SH-SY5Y (cell line): ENCODE measurements around the gene IL18BP.

Experiments
- GATA2 ChIP-seq: IDR thresholded peaks from 2 replicates; pipeline ENCODE4 v1.6.1; 2011; ENCODE audit warnings: mild to moderate bottlenecking, low read depth, low read length
- GATA3 ChIP-seq: IDR thresholded peaks from 2 replicates; pipeline ENCODE4 v1.6.1; 2011; ENCODE audit warnings: low read depth, mild to moderate bottlenecking, low read length, moderate library complexity

IL18BP gene

GRCh38 chr11:72001834-72002591 is 3.3 kb downstream of the IL18BP start:
- TF ChIP-seq GATA3 (no peak), GATA2 (no peak)

- TF ChIP-seq GATA2 (no peak), GATA3 (no peak)
Observed at GRCh38 chr11:72002841-72003775, 4.4 kb downstream of the IL18BP start.

DNA sequence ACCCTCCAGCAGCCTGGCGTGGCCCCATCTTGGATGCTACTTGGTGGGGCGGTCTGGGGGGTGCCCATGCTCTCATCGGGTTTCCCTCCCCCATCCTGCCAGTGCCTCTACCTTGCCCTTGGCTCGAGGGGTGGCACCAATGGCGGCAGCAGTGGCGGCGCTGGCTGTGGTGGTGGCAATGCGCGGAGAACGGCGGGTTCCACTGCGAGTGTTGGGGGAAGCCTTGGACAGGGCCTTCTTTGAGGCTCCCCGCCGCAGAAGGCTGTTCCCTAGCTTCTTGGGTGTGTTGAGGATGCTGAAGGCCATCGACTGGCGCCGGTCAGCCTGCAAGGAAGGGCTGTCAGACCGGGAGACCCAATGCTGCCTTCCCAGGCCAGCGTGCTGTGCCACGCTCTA is 5.1 kb downstream of the IL18BP start:
- no peak for TF ChIP-seq GATA2
- TF ChIP-seq GATA3: no peak

GRCh38 chr11:72004515-72005346 is 6.0 kb downstream of the IL18BP start:
- TF ChIP-seq GATA3 (no peak), GATA2 (no peak)

DNA sequence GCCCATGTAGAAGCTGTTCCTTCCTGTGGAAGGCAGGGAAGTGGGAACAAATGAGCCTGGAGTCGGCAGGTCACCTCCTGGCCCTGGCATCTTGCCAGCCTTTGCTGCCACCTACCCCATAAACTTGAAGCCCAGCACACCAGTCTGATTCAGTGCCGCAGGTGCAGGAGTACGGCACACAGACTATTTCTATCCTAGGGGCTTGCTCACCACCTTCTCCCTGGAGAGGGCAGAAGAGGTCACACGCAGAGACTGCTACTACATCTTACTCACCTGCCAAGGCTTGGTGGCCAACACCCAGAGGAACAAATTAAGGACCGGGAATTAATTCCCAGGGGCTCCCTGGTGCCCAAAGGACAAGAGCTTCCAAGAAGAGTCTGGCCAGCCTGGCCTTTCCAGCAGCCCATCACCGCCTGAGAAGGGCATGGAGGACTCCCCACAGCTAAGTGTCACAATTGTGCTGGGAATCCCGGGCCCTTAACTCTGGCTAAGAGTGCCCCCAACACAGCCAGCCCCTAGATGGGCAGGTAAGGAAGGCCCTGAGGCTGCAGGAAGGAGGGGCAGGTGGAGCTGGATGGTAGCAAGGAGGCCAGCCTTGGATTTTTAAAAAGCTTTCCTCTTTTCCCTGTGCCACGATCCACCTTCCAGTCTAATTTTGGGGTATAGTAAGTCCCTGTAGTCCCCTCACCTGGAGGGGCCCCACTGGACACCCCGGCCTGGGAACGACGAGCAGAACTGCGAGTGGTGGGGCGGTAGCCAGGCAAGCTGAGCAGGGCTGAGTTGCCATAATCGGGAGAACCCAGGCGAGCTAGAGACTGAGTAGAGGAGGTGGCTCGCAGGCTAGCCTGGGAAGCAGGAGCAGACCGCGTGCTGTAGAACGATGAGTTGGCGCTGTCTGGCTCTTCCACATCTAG is 6.9 kb downstream of the IL18BP start:
- TF ChIP-seq GATA3 (no peak), GATA2 (no peak)

GRCh38 chr11:72006309-72007088 is 7.8 kb downstream of the IL18BP start:
- no peak for TF ChIP-seq GATA2

GRCh38 chr11:72007089-72007476 is 8.4 kb downstream of the IL18BP start:
- TF ChIP-seq GATA2 (no peak), GATA3 (no peak)

DNA sequence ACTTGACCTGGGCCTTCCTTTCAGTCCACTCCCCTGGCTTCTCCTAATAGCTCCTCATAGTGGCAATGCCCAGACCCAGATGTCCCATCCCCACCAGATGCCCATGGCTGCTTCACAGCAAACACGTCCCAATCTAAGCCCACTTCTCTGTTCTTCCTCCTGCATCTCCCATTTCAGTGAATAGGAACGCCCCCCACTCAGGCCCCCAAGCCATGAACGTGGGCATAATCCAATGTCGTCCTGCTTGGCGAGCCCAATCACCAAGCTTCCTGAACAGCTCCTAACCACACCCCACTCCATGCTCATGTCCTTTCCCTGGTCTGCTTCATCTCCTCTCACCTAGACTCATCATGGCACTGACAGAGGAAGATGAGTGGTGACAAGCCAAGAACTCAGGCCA is 8.9 kb downstream of the IL18BP start:
- TF ChIP-seq GATA2: no peak

DNA sequence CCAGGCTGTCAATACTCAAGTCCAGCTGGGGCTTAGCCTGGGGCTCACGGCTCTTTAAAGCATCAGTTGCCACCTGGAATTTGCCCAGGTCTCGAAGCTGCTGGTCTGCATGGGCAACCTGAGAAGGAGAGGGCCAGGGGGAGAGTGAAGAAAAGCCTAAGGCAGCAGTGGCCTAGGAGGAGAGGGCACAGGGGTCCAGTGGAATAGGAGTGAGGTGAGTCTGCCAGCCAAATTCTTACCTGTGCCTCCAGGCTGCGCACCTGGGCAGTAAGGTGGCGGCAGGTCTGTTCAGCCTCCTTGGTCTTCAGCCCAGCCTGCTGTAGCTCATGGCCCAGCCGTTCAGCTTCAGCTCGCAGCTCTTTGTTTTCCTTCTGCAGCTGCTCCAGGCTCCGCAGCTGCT is 10.0 kb downstream of the IL18BP start:
- TF ChIP-seq GATA3 (no peak), GATA2 (no peak)

GRCh38 chr11:72009156-72009555 is 10.4 kb downstream of the IL18BP start:
- no peak for TF ChIP-seq GATA2
- TF ChIP-seq GATA3: no peak

DNA sequence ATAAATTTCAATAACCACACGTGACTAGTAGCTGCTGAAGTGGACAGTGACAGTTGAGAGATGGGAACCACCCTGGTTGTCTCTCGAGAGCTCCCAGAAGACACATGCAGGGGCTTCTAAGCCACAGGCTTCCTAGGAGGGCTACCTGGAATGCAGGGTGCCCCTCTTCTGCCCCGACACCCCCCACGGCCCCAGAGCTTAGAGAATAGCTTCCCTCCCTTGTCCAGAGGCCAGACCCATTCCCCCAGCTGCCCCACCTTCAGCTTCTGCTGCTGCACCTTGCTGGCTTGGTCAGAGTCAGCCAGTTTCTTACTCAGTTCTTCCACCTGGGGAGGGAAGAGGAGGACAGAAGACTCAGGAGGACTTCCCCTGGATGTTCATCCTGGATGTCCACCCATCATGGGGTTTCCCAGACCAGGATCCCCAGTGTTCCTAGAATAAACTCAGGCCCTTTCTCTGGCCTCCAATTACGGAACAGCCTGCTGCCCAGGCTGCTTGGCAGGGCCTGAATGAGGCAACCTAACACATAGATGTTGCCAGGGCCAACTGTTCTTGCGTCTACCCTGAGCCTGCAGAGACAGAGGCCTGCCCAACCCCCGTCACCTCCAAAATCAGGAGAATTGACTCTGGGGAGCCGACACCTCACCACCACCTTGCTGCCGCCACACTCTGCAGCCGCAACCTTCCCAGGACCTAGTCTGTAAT is 12.0 kb downstream of the IL18BP start:
- TF ChIP-seq GATA2 (no peak), GATA3 (no peak)

DNA sequence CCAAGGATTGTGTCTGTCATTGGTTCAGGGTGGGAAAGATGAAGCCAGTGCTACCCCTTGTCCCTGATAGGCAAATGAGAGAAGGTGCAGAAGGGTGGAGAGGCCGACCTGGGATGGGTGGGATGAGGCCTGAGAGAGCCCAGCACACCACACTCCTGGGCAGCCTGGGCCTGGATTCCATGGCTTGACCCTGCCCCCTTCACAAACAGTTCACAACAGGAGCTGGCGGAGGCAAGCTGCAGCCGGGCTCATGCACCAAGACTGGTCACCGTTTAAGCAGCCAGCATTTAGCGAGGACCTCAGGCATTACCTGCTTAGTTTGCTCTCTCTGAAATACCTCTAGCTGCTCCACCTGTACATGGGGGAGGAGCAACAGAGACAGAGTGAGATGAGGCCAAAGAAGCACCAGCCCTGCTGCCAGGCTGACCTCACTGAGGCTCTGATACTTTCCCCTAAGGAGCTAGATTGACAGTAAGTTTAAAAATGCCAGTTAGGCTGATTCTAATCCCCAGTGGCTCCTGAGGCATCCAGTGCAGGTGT is 13.5 kb downstream of the IL18BP start:
- TF ChIP-seq GATA2 (no peak), GATA3 (no peak)
